HG03521 (cell line): ENCODE results near the gene NHLH1.
"Not testable (repeated sequence)": the region's sequence is repeated elsewhere in the genome, so short reads cannot be mapped to it uniquely, and the experiment has no call there.

Source experiments
- ATAC-seq: cut with Tn5 transposase; IDR thresholded peaks from one replicate; pipeline ENCODE4 v1.9.1; 2021; ENCODE audit warnings: mild to moderate bottlenecking, moderate library complexity; ENCODE audit not compliant: unreplicated experiment

NHLH1 gene

GRCh38 chr1:160376525-160377131 is 9.8 kb downstream of the NHLH1 start:
- no peak for ATAC-seq

GRCh38 chr1:160377585-160378206 is 10.8 kb downstream of the NHLH1 start:
- ATAC-seq, result no peak

GRCh38 chr1:160384812-160385211 is 17.9 kb downstream of the NHLH1 start:
- ATAC-seq, result not testable (repeated sequence)

- not testable (repeated sequence) for ATAC-seq
Measured at GRCh38 chr1:160388406-160388805, 21.5 kb downstream of the NHLH1 start.

GRCh38 chr1:160394673-160395072 is 27.8 kb downstream of the NHLH1 start:
- ATAC-seq, result no peak

- ATAC-seq, result no peak
Measured at GRCh38 chr1:160397651-160398050, 30.8 kb downstream of the NHLH1 start.

GRCh38 chr1:160398823-160399222 is 32.0 kb downstream of the NHLH1 start:
- no peak for ATAC-seq

- no peak for ATAC-seq
Measured at GRCh38 chr1:160399544-160400222, 32.8 kb downstream of the NHLH1 start.

GRCh38 chr1:160400223-160400645 is 33.4 kb downstream of the NHLH1 start, which contains the start of gene VANGL2:
TSS of gene VANGL2 (plus strand) at chr1:160400564. CDS start at chr1:160415838, 15,274 bp downstream.
- ATAC-seq, result no peak

- no peak for ATAC-seq
Measured at GRCh38 chr1:160400646-160401486, 34.0 kb downstream of the NHLH1 start.

- ATAC-seq, result no peak
Measured at GRCh38 chr1:160401487-160401805, 34.6 kb downstream of the NHLH1 start.

- ATAC-seq, result no peak
Measured at GRCh38 chr1:160402001-160402795, 35.3 kb downstream of the NHLH1 start.

GRCh38 chr1:160403244-160403643 is 36.4 kb downstream of the NHLH1 start:
- ATAC-seq, result no peak

GRCh38 chr1:160404094-160404493 is 37.2 kb downstream of the NHLH1 start:
- no peak for ATAC-seq

- ATAC-seq, result no peak
Measured at GRCh38 chr1:160405331-160405877, 38.5 kb downstream of the NHLH1 start.

GRCh38 chr1:160406131-160406968 is 39.5 kb downstream of the NHLH1 start:
- no peak for ATAC-seq

GRCh38 chr1:160407839-160408801 is 41.2 kb downstream of the NHLH1 start:
- ATAC-seq, result no peak

GRCh38 chr1:160408864-160409263 is 42.0 kb downstream of the NHLH1 start:
- no peak for ATAC-seq
